Right atrium auricular region (tissue), 2 donors: ENCODE measurements around the gene UXS1. TPM values are rescaled to one million over a fixed set of nuclear protein-coding genes. Genes with fewer than 3 reads are reported as not detected.

Experiments
- DNase-seq: peaks from one replicate; pipeline ENCODE4 v3.0.0-alpha.2; 2019; ENCODE audit warnings: low spot score
- H3K27ac ChIP-seq, 2 donors: fragments of 200-600 bp; sonication (generic); 1 replicate in 1 of 2; 2 replicates in 1 of 2; pipeline ENCODE4 v1.5.1; 2016 to 2019
- H3K27me3 ChIP-seq, 2 donors: fragments of 200-600 bp; sonication (generic); one replicate each; pipeline versions ENCODE4 v1.5.1 to v1.6.0; 2017 to 2019
- H3K36me3 ChIP-seq: fragments of 200-600 bp; sonication (generic); one replicate; pipeline ENCODE4 v1.5.1; 2016
- H3K4me1 ChIP-seq, 2 donors: fragments of 200-600 bp; sonication (generic); one replicate each; pipeline versions ENCODE4 v1.5.1 to v1.6.0; 2017 to 2019
- H3K4me3 ChIP-seq, 2 donors: fragments of 200-600 bp; sonication (generic); 1 replicate in 1 of 2; 2 replicates in 1 of 2; pipeline ENCODE4 v1.5.1; 2017 to 2019; ENCODE audit warnings: mild to moderate bottlenecking in 1 of 2, moderate library complexity in 1 of 2
- H3K9me3 ChIP-seq, 2 donors: fragments of 200-600 bp; sonication (generic); one replicate each; pipeline ENCODE4 v1.5.1; 2019
- CTCF ChIP-seq, 2 donors: fragments of 200-600 bp; sonication (generic); IDR thresholded peaks; one replicate each; pipeline ENCODE4 v1.5.1; 2019; ENCODE audit warnings: antibody characterized with exemption in 2 of 2
- total RNA-seq, 2 donors: library from RNA; depleted of rRNA; stranded (reverse); fragments of >200 nt; gene quantifications; one replicate each; pipeline ENCODE4 v1.1.0, GENCODE V29; 2016

The UXS1 gene
- total RNA-seq, 2 donors from 2014 or later: 25.0 to 33.5 TPM

DNA sequence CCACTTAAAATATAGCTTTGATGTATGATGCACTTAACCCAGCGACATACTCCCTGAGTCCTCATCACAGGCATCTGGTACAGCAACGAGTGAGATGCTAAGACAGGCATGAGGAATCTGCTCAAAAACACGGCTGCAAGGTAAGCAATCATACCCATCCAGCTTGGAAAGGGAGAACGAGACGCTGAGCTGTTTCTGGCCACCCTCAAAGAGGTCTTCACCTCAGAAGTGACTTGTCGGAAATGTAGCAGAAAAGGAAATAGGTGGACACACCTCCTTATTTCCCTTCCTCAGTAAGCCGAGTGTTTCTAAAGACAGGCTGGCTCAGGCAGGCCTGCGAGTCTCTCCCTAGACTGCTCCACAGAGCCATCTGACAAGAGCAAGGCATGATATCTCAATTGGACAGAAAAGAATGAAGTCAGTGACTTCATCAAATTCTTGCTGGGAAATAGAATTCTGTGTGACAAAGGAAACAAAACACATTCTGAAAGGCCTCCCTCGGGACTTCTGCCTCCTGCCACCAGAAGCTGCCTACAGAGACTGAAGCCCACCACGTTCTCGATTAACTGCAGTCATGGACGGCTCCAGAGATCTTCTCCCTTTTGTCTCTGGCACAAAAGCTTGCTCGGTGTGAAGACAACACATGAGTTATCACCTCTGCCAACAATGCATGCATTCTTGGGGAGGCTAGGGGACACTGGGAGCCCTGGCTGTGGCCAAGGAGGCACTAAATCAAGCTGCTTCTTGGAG lies 84.3 kb downstream of the UXS1 start:
- no peak overlapping the region for H3K27ac ChIP-seq
- H3K9me3 ChIP-seq: no peaks in the 10 kb centered on the region
- no peaks in the 10 kb centered on the region for H3K4me1 ChIP-seq
- no peak overlapping the region for H3K4me3 ChIP-seq
- no peaks in the 10 kb centered on the region for H3K27me3 ChIP-seq
- peaks cover 6% of the 10 kb centered on the region for H3K36me3 ChIP-seq
- DNase-seq: no peak
- TF ChIP-seq CTCF (IDR thresholded peaks at IDR 0.05): no peak

DNA sequence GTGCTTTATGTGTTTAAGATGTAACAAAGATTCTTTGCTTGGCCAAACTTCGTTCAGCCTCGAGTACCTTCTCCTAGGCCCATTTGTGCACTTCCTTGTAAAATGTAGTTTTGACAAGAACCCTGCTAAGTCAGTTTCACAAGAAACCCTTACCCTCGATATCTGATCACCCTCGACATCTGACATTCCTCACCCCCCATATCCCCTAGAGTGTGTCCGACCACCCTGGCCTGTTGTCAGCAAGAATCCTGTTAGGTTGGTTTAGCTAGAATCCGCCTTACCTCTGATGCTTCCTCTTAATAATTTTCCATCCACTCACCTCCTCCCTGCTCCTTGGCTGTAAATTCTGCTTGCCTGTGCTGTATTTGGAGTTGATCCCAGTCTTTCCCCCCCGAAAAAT lies 85.3 kb downstream of the UXS1 start:
- H3K36me3 ChIP-seq: peaks cover 6% of the 10 kb centered on the region
- no peak for TF ChIP-seq CTCF (IDR thresholded peaks at IDR 0.05)

DNA sequence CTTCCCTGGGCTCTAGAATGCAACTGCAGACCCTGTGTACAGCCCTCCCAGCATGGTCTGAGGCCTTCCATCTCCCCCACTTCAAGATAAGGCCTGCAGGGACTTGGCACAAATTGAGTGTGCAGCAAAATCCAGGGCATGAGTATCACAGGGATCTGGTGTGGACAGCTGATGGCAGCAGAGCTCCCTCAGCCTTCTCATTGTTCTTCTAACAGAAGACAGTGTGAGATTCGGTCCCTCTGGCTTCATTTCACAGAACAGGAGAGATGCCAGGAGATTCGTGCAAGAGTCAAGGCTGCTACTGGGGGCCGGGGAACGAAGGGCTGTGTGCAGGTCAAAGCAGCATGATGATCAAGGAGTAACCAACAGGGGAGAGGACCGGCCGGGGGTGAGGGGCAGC lies 85.8 kb downstream of the UXS1 start:
- Histone ChIP-seq H3K36me3 (peaks cover 6% of the 10 kb centered on the region), H3K4me3 (no peak overlapping the region), H3K9me3 (no peaks in the 10 kb centered on the region), H3K27ac (no peak overlapping the region), H3K4me1 (no peaks in the 10 kb centered on the region), H3K27me3 (no peaks in the 10 kb centered on the region)
- DNase-seq: no peak
- TF ChIP-seq CTCF (IDR thresholded peaks at IDR 0.05): peak in 1 of 2 donors; percentile 59

More for the DNA sequence above, 85.3 kb downstream of the UXS1 start:
- no peaks in the 10 kb centered on the region for H3K4me1 ChIP-seq
- no peak overlapping the region for H3K4me3 ChIP-seq
- no peak for DNase-seq
- H3K27ac ChIP-seq: no peak overlapping the region
- no peaks in the 10 kb centered on the region for H3K9me3 ChIP-seq
- H3K27me3 ChIP-seq: no peaks in the 10 kb centered on the region

DNA sequence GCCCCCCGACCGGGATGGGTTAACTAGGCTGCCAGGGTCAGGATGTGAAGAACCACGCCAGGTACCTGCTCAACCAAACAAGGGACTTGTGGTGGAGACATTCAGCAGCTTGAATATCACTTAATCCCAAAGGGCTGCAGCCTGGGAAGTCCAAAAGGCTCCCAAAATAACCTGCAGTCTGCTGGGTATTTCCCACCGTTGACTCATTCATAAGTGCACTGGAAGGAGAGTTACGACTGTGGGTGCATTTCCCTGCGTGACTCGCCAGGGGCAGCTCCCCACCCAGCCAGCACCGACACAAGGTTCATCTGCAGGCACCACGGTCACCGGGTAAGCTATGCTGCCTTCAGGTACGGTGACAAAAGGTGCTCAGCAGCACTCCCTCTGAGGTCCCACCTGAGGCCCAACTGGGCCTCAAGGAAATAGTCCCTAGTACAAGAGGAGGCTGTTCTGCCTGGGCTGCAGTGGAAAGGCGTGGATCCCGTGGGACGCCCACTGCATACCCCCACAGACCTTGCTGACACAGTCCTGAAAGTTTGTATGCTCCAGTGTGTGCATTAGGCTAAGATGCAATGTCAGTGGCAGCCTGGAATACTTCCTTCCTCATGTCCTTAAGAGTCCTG lies 86.5 kb downstream of the UXS1 start:
- Histone ChIP-seq H3K27me3 (no peaks in the 10 kb centered on the region), H3K4me1 (no peaks in the 10 kb centered on the region), H3K36me3 (peaks cover 6% of the 10 kb centered on the region), H3K9me3 (no peaks in the 10 kb centered on the region), H3K27ac (no peak overlapping the region), H3K4me3 (no peak overlapping the region)
- DNase-seq: no peak
- no peak for TF ChIP-seq CTCF (IDR thresholded peaks at IDR 0.05)

DNA sequence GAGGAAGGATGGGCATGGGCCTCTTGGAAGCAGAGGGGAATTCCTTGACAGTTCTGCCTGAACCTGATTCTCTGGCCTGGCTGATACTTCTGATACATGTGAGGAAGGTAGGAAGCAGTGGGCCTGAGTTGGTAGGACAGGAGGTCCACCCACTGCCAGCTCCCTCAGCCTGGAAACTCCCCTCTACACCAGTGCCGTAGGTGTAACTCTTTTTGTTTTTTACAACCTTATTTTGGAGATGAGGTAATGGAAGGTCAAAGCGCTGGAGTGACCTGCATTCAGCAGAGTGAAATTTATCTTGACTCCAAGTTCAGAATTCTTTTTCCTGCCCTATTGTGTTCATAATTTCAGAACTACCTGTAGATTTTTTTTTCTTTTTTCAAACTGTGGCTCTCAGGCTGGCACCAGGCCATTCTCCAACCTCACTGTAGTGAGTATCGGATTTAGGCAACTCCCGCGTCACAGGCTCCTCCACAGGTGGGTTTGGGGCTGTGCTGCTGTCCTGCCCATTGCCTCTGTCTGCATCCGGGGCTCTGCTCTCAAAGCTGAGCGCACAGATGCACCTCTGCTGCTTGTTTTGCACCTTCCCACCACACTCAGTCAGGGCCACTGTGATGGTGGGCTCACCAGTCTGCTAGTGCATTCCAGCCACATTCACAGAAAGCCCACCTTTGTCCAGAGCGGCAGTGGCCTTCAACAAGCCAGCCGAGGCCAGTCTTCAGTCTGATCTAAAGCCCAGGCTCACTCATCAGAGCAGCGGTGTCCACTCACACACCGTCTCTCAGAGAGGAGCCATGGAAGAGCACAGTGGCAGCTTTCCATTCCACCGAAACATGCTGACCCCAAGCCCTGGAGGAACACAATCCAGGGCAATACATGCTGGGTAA lies 87.2 kb downstream of the UXS1 start:
- no peaks in the 10 kb centered on the region for H3K4me1 ChIP-seq
- H3K9me3 ChIP-seq: no peaks in the 10 kb centered on the region
- no peaks in the 10 kb centered on the region for H3K27me3 ChIP-seq
- H3K4me3 ChIP-seq: no peak overlapping the region
- TF ChIP-seq CTCF (IDR thresholded peaks at IDR 0.05): no peak
- no peaks in the 10 kb centered on the region for H3K36me3 ChIP-seq
- no peak for DNase-seq
- no peak overlapping the region for H3K27ac ChIP-seq
